H1 (cell line): ENCODE results near the gene OR51A4. TPM values are rescaled to one million over a fixed set of nuclear protein-coding genes. Genes with fewer than 3 reads are reported as not detected.

Experiments
- CTCF ChIA-PET: fragments of 300-600 bp; sonication (Branson Sonifier 250); formaldehyde crosslinking; loops from one replicate; lab custom pipeline; 2021; ENCODE audit not compliant: partially characterized antibody; lab: Charles Lee
- POLR2A ChIA-PET: fragments of 300-600 bp; sonication (Branson Sonifier 250); formaldehyde crosslinking; loops from one replicate; lab custom pipeline; 2021; ENCODE audit warnings: inconsistent platforms; ENCODE audit not compliant: partially characterized antibody; lab: Charles Lee
- DNase-seq, 2 experiments: peaks; one replicate each; pipeline versions ENCODE4 v3.0.0 to v3.0.0-alpha.2; 2010 to 2022; ENCODE audit warnings: low spot score in 2 of 2, low read depth in 1 of 2, mixed read lengths in 1 of 2
- FAIRE-seq: peaks from 2 replicates; lab custom pipeline; 2011; peaks lifted over from hg19 to GRCh38; lab: Jason Lieb, UNC
- H2AFZ ChIP-seq: 2 replicates; pipeline ENCODE4 v1.8.1; 2012; ENCODE audit warnings: low read length, inconsistent platforms
- H2AK5ac ChIP-seq: 2 replicates; pipeline ENCODE4 v1.6.1; 2013; ENCODE audit warnings: low read depth, low read length
- H2BK120ac ChIP-seq: replicated peaks from 2 replicates; pipeline ENCODE3; 2013; ENCODE audit warnings: low read depth, low read length, inconsistent platforms
- H2BK12ac ChIP-seq: 2 replicates; pipeline ENCODE4 v1.6.1; 2013; ENCODE audit warnings: low read depth, low read length
- H2BK15ac ChIP-seq: 2 replicates; pipeline ENCODE4 v1.6.1; 2013; ENCODE audit warnings: low read length
- H2BK20ac ChIP-seq: 2 replicates; pipeline ENCODE4 v1.6.1; 2013; ENCODE audit warnings: low read length
- H2BK5ac ChIP-seq: 2 replicates; pipeline ENCODE4 v1.6.1; 2013; ENCODE audit warnings: low read depth, low read length
- H3K14ac ChIP-seq: 2 replicates; pipeline ENCODE4 v1.6.1; 2013; ENCODE audit warnings: inconsistent platforms; ENCODE audit not compliant: insufficient read length
- H3K18ac ChIP-seq: 2 replicates; pipeline ENCODE4 v1.6.1; 2013; ENCODE audit warnings: low read length; ENCODE audit errors: extremely low read depth
- H3K23ac ChIP-seq: 2 replicates; pipeline ENCODE4 v1.6.1; 2013; ENCODE audit warnings: inconsistent platforms; ENCODE audit not compliant: insufficient read length
- H3K23me2 ChIP-seq: 2 replicates; pipeline ENCODE4 v1.6.1; 2013; ENCODE audit warnings: low read depth, low read length
- H3K27ac ChIP-seq: 2 replicates; pipeline ENCODE4 v1.6.1; 2011; ENCODE audit warnings: low read depth, low read length, inconsistent platforms
- H3K27me3 ChIP-seq, 4 experiments: replicated peaks in 1 of 4; 1 replicate in 1 of 4; 2 replicates in 3 of 4; pipeline versions ENCODE4 v1.6.1 to v1.8.1; 2011 to 2013; ENCODE audit warnings: low read length in 3 of 4, mild to moderate bottlenecking in 3 of 4, inconsistent platforms in 2 of 4, mixed read lengths in 2 of 4, moderate library complexity in 1 of 4; ENCODE audit not compliant: control insufficient read depth in 3 of 4, insufficient read depth in 3 of 4; ENCODE audit errors: extremely low read depth in 1 of 4
- H3K36me3 ChIP-seq, 4 experiments: 2 replicates each; pipeline versions ENCODE4 v1.6.1 to v1.8.1; 2011 to 2013; ENCODE audit warnings: mild to moderate bottlenecking in 4 of 4, low read length in 3 of 4, moderate library complexity in 2 of 4, control low read depth in 1 of 4, inconsistent platforms in 1 of 4; ENCODE audit not compliant: insufficient read depth in 4 of 4, control insufficient read depth in 2 of 4
- H3K4ac ChIP-seq: replicated peaks from 2 replicates; pipeline ENCODE3; 2013; ENCODE audit warnings: low read length, low read depth, mixed read lengths, inconsistent platforms; ENCODE audit not compliant: insufficient read length
- H3K4me1 ChIP-seq, 4 experiments: replicated peaks in 1 of 4; 1 replicate in 1 of 4; 2 replicates in 3 of 4; pipeline versions ENCODE4 v1.6.1 to v1.8.1; 2011 to 2013; ENCODE audit warnings: low read length in 3 of 4, inconsistent platforms in 2 of 4, mixed read lengths in 1 of 4; ENCODE audit not compliant: insufficient read depth in 4 of 4, control insufficient read depth in 3 of 4
- H3K4me2 ChIP-seq, 2 experiments: 2 replicates each; pipeline versions ENCODE4 v1.6.1 to v1.8.1; 2011 to 2013; ENCODE audit warnings: low read depth in 2 of 2, low read length in 2 of 2, control low read depth in 1 of 2, inconsistent platforms in 1 of 2, mild to moderate bottlenecking in 1 of 2; ENCODE audit not compliant: insufficient read depth in 1 of 2
- H3K4me3 ChIP-seq, 4 experiments: fragments of 200-600, 300-600 bp in 1 of 4; sonication (generic), shearing (Covaris generic), sonication (Bioruptor Twin) in 1 of 4; 2 replicates each; pipeline versions ENCODE4 v1.5.1 to v1.8.1; 2011 to 2016; ENCODE audit warnings: low read length in 4 of 4, low read depth in 3 of 4, control low read depth in 2 of 4, inconsistent platforms in 2 of 4, mild to moderate bottlenecking in 2 of 4, mixed read lengths in 1 of 4, moderate library complexity in 1 of 4; ENCODE audit not compliant: insufficient read depth in 2 of 4; ENCODE audit errors: extremely low read depth in 1 of 4
- H3K56ac ChIP-seq: replicated peaks from 2 replicates; pipeline ENCODE3; 2013; ENCODE audit warnings: low read depth, mild to moderate bottlenecking, mixed read lengths, low read length, inconsistent platforms; ENCODE audit not compliant: insufficient read length
- H3K79me1 ChIP-seq: 2 replicates; pipeline ENCODE4 v1.6.1; 2013; ENCODE audit warnings: low read depth, low read length, control low read depth
- H3K79me2 ChIP-seq, 2 experiments: 2 replicates each; pipeline versions ENCODE4 v1.6.1 to v1.8.1; 2012 to 2013; ENCODE audit warnings: low read length in 2 of 2, mild to moderate bottlenecking in 2 of 2, inconsistent platforms in 1 of 2; ENCODE audit not compliant: insufficient read depth in 2 of 2, control insufficient read depth in 1 of 2
- H3K9ac ChIP-seq, 4 experiments: replicated peaks in 1 of 4; 1 replicate in 1 of 4; 2 replicates in 3 of 4; pipeline versions ENCODE4 v1.6.1 to v1.8.1; 2011 to 2013; ENCODE audit warnings: low read depth in 3 of 4, low read length in 3 of 4, control low read depth in 2 of 4, mild to moderate bottlenecking in 2 of 4, moderate library complexity in 2 of 4, inconsistent platforms in 1 of 4; ENCODE audit errors: extremely low read depth in 1 of 4
- H3K9me3 ChIP-seq, 2 experiments: 2 replicates each; pipeline versions ENCODE4 v1.6.1 to v1.8.1; 2012 to 2013; ENCODE audit warnings: mild to moderate bottlenecking in 2 of 2, moderate library complexity in 2 of 2, control low read depth in 1 of 2, inconsistent platforms in 1 of 2, low read depth in 1 of 2, low read length in 1 of 2, mixed read lengths in 1 of 2; ENCODE audit not compliant: insufficient read depth in 2 of 2
- H4K20me1 ChIP-seq, 2 experiments: replicated peaks in 1 of 2; 2 replicates each; pipeline versions ENCODE3 to v1.8.1; 2011 to 2013; ENCODE audit warnings: inconsistent platforms in 2 of 2, low read length in 2 of 2, mild to moderate bottlenecking in 1 of 2; ENCODE audit not compliant: insufficient read depth in 2 of 2, control insufficient read depth in 1 of 2
- H4K5ac ChIP-seq: 2 replicates; pipeline ENCODE4 v1.6.1; 2013; ENCODE audit warnings: low read length, low read depth, mixed read lengths, inconsistent platforms; ENCODE audit not compliant: insufficient read length
- H4K8ac ChIP-seq: 2 replicates; pipeline ENCODE4 v1.8.0; 2013; ENCODE audit warnings: mild to moderate bottlenecking, moderate library complexity, low read length, inconsistent platforms; ENCODE audit not compliant: insufficient read depth; ENCODE audit errors: extremely low read depth
- H4K91ac ChIP-seq: replicated peaks from 2 replicates; pipeline ENCODE3; 2013; ENCODE audit warnings: low read length, mixed read lengths, inconsistent platforms; ENCODE audit not compliant: insufficient read length
- ASH2L ChIP-seq: fragments of 200-600, 300-600 bp; sonication (generic); IDR thresholded peaks from one replicate; pipeline ENCODE4 v1.7.1; 2017; ENCODE audit warnings: low read length
- ATF3 ChIP-seq: IDR thresholded peaks from 2 replicates; pipeline ENCODE4 v1.6.1; 2011; ENCODE audit warnings: low read depth, mild to moderate bottlenecking, low read length; ENCODE audit not compliant: insufficient read depth
- CHD1 ChIP-seq: IDR thresholded peaks from 2 replicates; pipeline ENCODE4 v1.6.1; 2012; ENCODE audit warnings: low read depth, low read length, improper control_type of control experiment
- CTCF ChIP-seq, 3 experiments: IDR thresholded peaks; 1 replicate in 2 of 3; 2 replicates in 1 of 3; pipeline versions ENCODE4 v1.5.1 to v1.6.1; 2011; ENCODE audit warnings: low read length in 3 of 3, mild to moderate bottlenecking in 3 of 3, inconsistent platforms in 2 of 3, low read depth in 1 of 3, moderate library complexity in 1 of 3; ENCODE audit not compliant: insufficient read depth in 1 of 3; ENCODE audit errors: control extremely low read depth in 1 of 3
- FOSL1 ChIP-seq: IDR thresholded peaks from 2 replicates; pipeline ENCODE4 v1.6.1; 2011; ENCODE audit warnings: mild to moderate bottlenecking, low read depth, low read length, moderate library complexity; ENCODE audit not compliant: insufficient read depth
- HDAC2 ChIP-seq, 2 experiments: fragments of 300-600 bp in 1 of 2; sonication (generic) in 1 of 2; IDR thresholded peaks; 2 replicates each; pipeline ENCODE4 v1.6.1; 2011 to 2012; ENCODE audit warnings: low read depth in 2 of 2, low read length in 2 of 2, mild to moderate bottlenecking in 2 of 2, moderate library complexity in 2 of 2, borderline replicate concordance in 1 of 2, inconsistent platforms in 1 of 2
- POLR2AphosphoS5 ChIP-seq: IDR thresholded peaks from 2 replicates; pipeline ENCODE4 v1.6.1; 2011; ENCODE audit warnings: low read depth, low read length
- RFX5 ChIP-seq: IDR thresholded peaks from 2 replicates; pipeline ENCODE4 v1.6.1; 2011; ENCODE audit warnings: low read depth, low read length, improper control_type of control experiment, borderline replicate concordance
- SP2 ChIP-seq: IDR thresholded peaks from 2 replicates; pipeline ENCODE4 v1.6.1; 2012; ENCODE audit warnings: mild to moderate bottlenecking, low read length, inconsistent platforms
- SUZ12 ChIP-seq: fragments of 200-600 bp; sonication (generic); IDR thresholded peaks from 2 replicates; pipeline ENCODE4 v1.6.1; 2012; ENCODE audit warnings: mild to moderate bottlenecking, inconsistent platforms, low read length, moderate library complexity, mixed read lengths
- YY1 ChIP-seq: IDR thresholded peaks from 2 replicates; pipeline ENCODE4 v1.6.1; 2011; ENCODE audit warnings: low read depth, mild to moderate bottlenecking, low read length
- WGBS, 2 experiments: shearing (Covaris generic) in 1 of 2; methylation state at CpG; one replicate each; pipeline versions ENCODE4 v1.1.6 to v1.1.7; 2013 to 2015; ENCODE audit warnings: low lambda C conversion rate in 2 of 2, mixed read lengths in 2 of 2, inconsistent platforms in 1 of 2, low coverage in 1 of 2, missing lambda C conversion rate in 1 of 2; ENCODE audit not compliant: insufficient replicate concordance in 2 of 2, insufficient coverage in 1 of 2, insufficient read length in 1 of 2; ENCODE audit errors: extremely low coverage in 1 of 2, missing lambda C conversion rate in 1 of 2; 5-methylcytosine and 5-hydroxymethylcytosine counted together
- polyA plus RNA-seq, 7 experiments: library from polyadenylated mRNA; depleted of rRNA in 3 of 7; stranded (reverse) in 5 of 7; unstranded in 2 of 7; fragments of >200 nt in 5 of 7; fragments of 200-250 nt in 2 of 7; gene quantifications; 1 replicate in 5 of 7; 2 replicates in 1 of 7; 4 replicates in 1 of 7; pipeline versions ENCODE4 v1.2.1 to v1.2.3, GENCODE V29; 2011 to 2013; ENCODE audit warnings: missing spikeins in 2 of 7, mixed read lengths in 2 of 7
- total RNA-seq: library from RNA; stranded (reverse); fragmentation: NEBNext Ultra II Directional; extraction: Animal tissue kit (Norgen Biotek cat#: 25700); gene quantifications from 2 replicates; pipeline ENCODE4 v1.2.1, GENCODE V29; 2021

OR51A4 gene
- total and polyA plus RNA-seq, 2 of the 8 experiments (the other 6 are each of a cell fraction or from before 2014, with no cell fraction given): not detected

- DNase-seq: no peak
- CTCF ChIA-PET: interaction anchor here (1.1 kb wide), 2 partner anchors 8 to 297 kb away, joined by 3 read pairs; no protein-coding TSS in a partner anchor
- H2BK5ac ChIP-seq: no peak overlapping the region
- H3K27me3 ChIP-seq: peaks cover 0 to 1% (median 0%) of the 10 kb centered on the region in 4 experiments; a peak in 1 of 7 replicates
- no peak overlapping the region for H2BK15ac ChIP-seq
- no peak overlapping the region for H3K4ac ChIP-seq
- H3K4me3 ChIP-seq: no peak overlapping the region
- H3K36me3 ChIP-seq: no peaks in the 10 kb centered on the region
- H4K91ac ChIP-seq: no peak overlapping the region
- H2AFZ ChIP-seq: no peak overlapping the region
- H3K23ac ChIP-seq: no peak overlapping the region
- H3K27ac ChIP-seq: no peak overlapping the region
- H3K79me1 ChIP-seq: no peaks in the 10 kb centered on the region
- no peak overlapping the region for H4K5ac ChIP-seq
- 92 to 100% methylated on average over 2 to 4 of the region's 4 CpGs for WGBS, 2 experiments
- H3K79me2 ChIP-seq: no peaks in the 10 kb centered on the region
- no peak overlapping the region for H3K18ac ChIP-seq
- POLR2A ChIA-PET: no interaction called here
- H3K9me3 ChIP-seq: no peaks in the 10 kb centered on the region
- H2BK120ac ChIP-seq: no peak overlapping the region
- H3K23me2 ChIP-seq: no peaks in the 10 kb centered on the region
- H3K9ac ChIP-seq: no peak overlapping the region
- no peaks in the 10 kb centered on the region for H4K20me1 ChIP-seq
- no peak for FAIRE-seq
- H2AK5ac ChIP-seq: no peak overlapping the region
- no peak overlapping the region for H3K14ac ChIP-seq
- no peak overlapping the region for H2BK20ac ChIP-seq
- no peak overlapping the region for H4K8ac ChIP-seq
- no peak overlapping the region for H3K4me2 ChIP-seq
- H2BK12ac ChIP-seq: no peak overlapping the region
- H3K56ac ChIP-seq: no peak overlapping the region
- H3K4me1 ChIP-seq: no peaks in the 10 kb centered on the region
- TF ChIP-seq HDAC2 (IDR thresholded peaks at IDR 0.05; ENCODE audit: borderline replicate concordance in 1 of 2, low read depth in 2 of 2, low read length in 2 of 2) (no peak), YY1 (no peak), CHD1 (no peak), SP2 (no peak), CTCF (IDR thresholded peaks at IDR 0.05; ENCODE audit: control extremely low read depth in 1 of 3, insufficient read depth in 1 of 3, low read depth in 1 of 3, low read length in 3 of 3) (no peak), RFX5 (no peak), ASH2L (no peak), POLR2AphosphoS5 (no peak), ATF3 (no peak), FOSL1 (no peak), SUZ12 (no peak)
Observed at GRCh38 chr11:4932751-4933150, 14.7 kb downstream of the OR51A4 start.
